H9 (cell line): ENCODE results near the gene CTDSPL2. TPM values are rescaled to one million over a fixed set of nuclear protein-coding genes. Genes with fewer than 3 reads are reported as not detected.
A peak's percentile ranks its signal among the peaks of the same experiment; 100 is the strongest.

Experiments
- DNase-seq: peaks from one replicate; pipeline ENCODE4 v3.0.0-alpha.2; 2017
- H2AFZ ChIP-seq: one replicate; pipeline ENCODE4 v1.6.1; 2013; ENCODE audit warnings: mild to moderate bottlenecking, low read length, control low read depth, moderate library complexity
- H2AK5ac ChIP-seq: 2 replicates; pipeline ENCODE4 v1.6.1; 2013; ENCODE audit warnings: low read length, control low read depth, mixed read lengths; ENCODE audit not compliant: insufficient read length
- H2BK120ac ChIP-seq: one replicate; pipeline ENCODE4 v1.6.1; 2013; ENCODE audit warnings: low read depth, mild to moderate bottlenecking, low read length, control low read depth, inconsistent platforms; ENCODE audit not compliant: poor library complexity, severe bottlenecking
- H2BK12ac ChIP-seq: 2 replicates; pipeline ENCODE4 v1.6.1; 2013; ENCODE audit warnings: low read length, control low read depth, mixed read lengths, low read depth; ENCODE audit not compliant: insufficient read length
- H2BK15ac ChIP-seq: 2 replicates; pipeline ENCODE4 v1.6.1; 2013; ENCODE audit warnings: low read depth, low read length, control low read depth
- H2BK20ac ChIP-seq: one replicate; pipeline ENCODE4 v1.6.1; 2013; ENCODE audit warnings: low read depth, mild to moderate bottlenecking, low read length, control low read depth, inconsistent platforms; ENCODE audit not compliant: poor library complexity, severe bottlenecking
- H2BK5ac ChIP-seq: 2 replicates; pipeline ENCODE4 v1.6.1; 2013; ENCODE audit warnings: low read length, control low read depth, mixed read lengths; ENCODE audit not compliant: insufficient read length
- H3K14ac ChIP-seq: 2 replicates; pipeline ENCODE4 v1.6.1; 2013; ENCODE audit warnings: low read length, control low read depth; ENCODE audit not compliant: insufficient read depth
- H3K18ac ChIP-seq: 2 replicates; pipeline ENCODE4 v1.6.1; 2013; ENCODE audit warnings: low read depth, mild to moderate bottlenecking, mixed read lengths, low read length, control low read depth; ENCODE audit not compliant: insufficient read length
- H3K23ac ChIP-seq: 2 replicates; pipeline ENCODE4 v1.6.1; 2013; ENCODE audit warnings: low read length, control low read depth, mixed read lengths, low read depth; ENCODE audit not compliant: insufficient read length
- H3K23me2 ChIP-seq: 2 replicates; pipeline ENCODE4 v1.6.1; 2013; ENCODE audit warnings: low read depth, mild to moderate bottlenecking, mixed read lengths, low read length, control low read depth; ENCODE audit not compliant: insufficient read length, poor library complexity, severe bottlenecking
- H3K27ac ChIP-seq: 2 replicates; pipeline ENCODE4 v1.5.1; 2013; ENCODE audit warnings: low read length, control low read depth, mixed read lengths, low read depth; ENCODE audit not compliant: insufficient read length
- H3K27me3 ChIP-seq: 2 replicates; pipeline ENCODE4 v1.6.1; 2013; ENCODE audit warnings: low read length, control low read depth, inconsistent platforms; ENCODE audit not compliant: insufficient read depth
- H3K4ac ChIP-seq: 2 replicates; pipeline ENCODE4 v1.6.1; 2013; ENCODE audit warnings: low read depth, mild to moderate bottlenecking, control low read depth, inconsistent platforms, low read length, moderate library complexity
- H3K4me1 ChIP-seq: 2 replicates; pipeline ENCODE4 v1.6.1; 2013; ENCODE audit warnings: low read length, control low read depth, inconsistent platforms; ENCODE audit not compliant: insufficient read depth
- H3K4me2 ChIP-seq: 2 replicates; pipeline ENCODE4 v1.6.1; 2013; ENCODE audit warnings: low read length, control low read depth, mixed read lengths; ENCODE audit not compliant: insufficient read length, insufficient read depth
- H3K56ac ChIP-seq: 2 replicates; pipeline ENCODE4 v1.6.1; 2013; ENCODE audit warnings: low read depth, mild to moderate bottlenecking, mixed read lengths, low read length, control low read depth; ENCODE audit not compliant: insufficient read length
- H3K79me1 ChIP-seq: 2 replicates; pipeline ENCODE4 v1.6.1; 2013; ENCODE audit warnings: low read depth, mild to moderate bottlenecking, moderate library complexity, low read length, control low read depth, inconsistent platforms; ENCODE audit not compliant: insufficient read depth, poor library complexity, severe bottlenecking
- H3K79me2 ChIP-seq: 2 replicates; pipeline ENCODE4 v1.6.1; 2013; ENCODE audit warnings: low read length, control low read depth, inconsistent platforms; ENCODE audit not compliant: insufficient read depth
- H3K9ac ChIP-seq: 2 replicates; pipeline ENCODE4 v1.6.1; 2013; ENCODE audit warnings: low read length, control low read depth, mixed read lengths; ENCODE audit not compliant: insufficient read length; ENCODE audit errors: extremely low read depth
- H3K9me3 ChIP-seq: one replicate; pipeline ENCODE4 v1.6.1; 2013; ENCODE audit warnings: low read depth, low read length, inconsistent platforms; ENCODE audit not compliant: control insufficient read depth
- H3T11ph ChIP-seq: one replicate; pipeline ENCODE4 v1.6.1; 2013; ENCODE audit warnings: mild to moderate bottlenecking, low read length, control low read depth, inconsistent platforms
- H4K20me1 ChIP-seq: one replicate; pipeline ENCODE4 v1.6.1; 2013; ENCODE audit not compliant: control insufficient read depth, insufficient read length, insufficient read depth
- H4K5ac ChIP-seq: 2 replicates; pipeline ENCODE4 v1.6.1; 2013; ENCODE audit warnings: low read depth, mild to moderate bottlenecking, mixed read lengths, low read length, control low read depth; ENCODE audit not compliant: insufficient read length
- H4K8ac ChIP-seq: replicated peaks from 2 replicates; pipeline ENCODE4 v1.6.1; 2013; ENCODE audit warnings: low read length, control low read depth, mixed read lengths, low read depth; ENCODE audit not compliant: insufficient read length
- H4K91ac ChIP-seq: 2 replicates; pipeline ENCODE4 v1.6.1; 2013; ENCODE audit warnings: low read depth, mild to moderate bottlenecking, moderate library complexity, mixed read lengths, low read length, control low read depth; ENCODE audit not compliant: insufficient read length
- H3K27ac Mint-ChIP-seq, 3 experiments: 2 replicates in 2 of 3; 3 replicates in 1 of 3; pipeline ENCODE4 v1.8.0; 2020 to 2021; ENCODE audit warnings: mixed read lengths in 3 of 3, mild to moderate bottlenecking in 1 of 3, moderate library complexity in 1 of 3
- H3K27me3 Mint-ChIP-seq: 2 replicates; pipeline ENCODE4 v1.8.0; 2021; ENCODE audit warnings: low read depth, mild to moderate bottlenecking, moderate library complexity, mixed read lengths
- H3K36me3 Mint-ChIP-seq, 3 experiments: 2 replicates in 2 of 3; 3 replicates in 1 of 3; pipeline ENCODE4 v1.8.0; 2020 to 2021; ENCODE audit warnings: low read depth in 3 of 3, mixed read lengths in 3 of 3; ENCODE audit not compliant: insufficient read depth in 1 of 3
- H3K4me1 Mint-ChIP-seq, 2 experiments: 2 replicates each; pipeline ENCODE4 v1.8.0; 2020; ENCODE audit warnings: mixed read lengths in 2 of 2
- H3K4me3 Mint-ChIP-seq, 2 experiments: 2 replicates in 1 of 2; 3 replicates in 1 of 2; pipeline ENCODE4 v1.8.0; 2020 to 2021; ENCODE audit warnings: mild to moderate bottlenecking in 2 of 2, mixed read lengths in 2 of 2, moderate library complexity in 1 of 2
- H3K9me3 Mint-ChIP-seq, 2 experiments: 2 replicates in 1 of 2; 3 replicates in 1 of 2; pipeline ENCODE4 v1.8.0; 2020; ENCODE audit warnings: mild to moderate bottlenecking in 2 of 2, mixed read lengths in 2 of 2, moderate library complexity in 1 of 2
- CTCF ChIP-seq: fragments of 200-600 bp; sonication (generic); conservative IDR thresholded peaks from 3 replicates; pipeline ENCODE4 v1.8.0; 2021; ENCODE audit warnings: antibody characterized with exemption, mild to moderate bottlenecking
- WGBS: extraction: QIAGEN DNeasy Blood & Tissue Kit; methylation state at CpG from one replicate; pipeline ENCODE4 v1.1.7; 2013; ENCODE audit warnings: missing lambda C conversion rate, low lambda C conversion rate, mixed read lengths; ENCODE audit not compliant: insufficient read length; ENCODE audit errors: extremely low coverage; 5-methylcytosine and 5-hydroxymethylcytosine counted together
- total RNA-seq: library from RNA; stranded (reverse); gene quantifications from 2 replicates; pipeline ENCODE4 v1.2.1, GENCODE V29; 2021

Gene CTDSPL2
- total RNA-seq, 1 experiment from 2014 or later = 78.8 TPM

DNA sequence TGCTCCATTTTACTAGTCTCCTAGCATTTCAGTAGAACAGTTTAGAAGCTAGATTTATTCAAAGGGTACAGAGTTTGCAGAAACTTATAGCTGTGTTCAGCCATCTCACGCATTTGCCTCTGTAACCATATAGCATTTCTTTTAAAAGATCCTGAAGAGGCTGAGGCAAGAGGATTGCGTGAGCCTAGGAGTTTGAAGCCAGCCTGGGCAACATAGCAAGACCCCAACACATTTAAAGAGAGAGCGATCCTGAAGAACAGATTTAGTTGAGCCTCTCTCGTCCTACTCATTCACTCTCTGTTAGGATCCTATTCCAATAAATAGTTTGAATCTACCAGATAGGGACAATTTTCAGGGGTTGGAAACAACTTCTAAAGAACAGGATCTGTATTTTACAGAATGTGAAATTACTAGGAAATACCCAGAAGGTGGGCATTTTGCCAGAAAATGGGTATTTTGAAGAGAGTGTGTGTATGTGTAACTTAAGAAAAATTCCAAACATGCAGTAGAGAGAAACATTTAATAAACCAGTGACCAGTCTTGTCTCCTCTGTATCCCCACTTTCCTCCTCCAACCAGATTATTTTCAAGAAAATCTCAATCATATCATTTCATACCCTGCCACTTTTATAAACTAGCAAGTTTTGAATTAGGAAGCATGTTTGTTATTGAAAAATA, 114.0 kb downstream of the CTDSPL2 start:
- no peak overlapping the region for H4K5ac ChIP-seq
- H4K20me1 ChIP-seq = no peaks in the 10 kb centered on the region
- no peaks in the 10 kb centered on the region for H3K27me3 ChIP-seq
- H3K14ac ChIP-seq = no peak overlapping the region
- H4K91ac ChIP-seq = no peak overlapping the region
- no peak overlapping the region for H3K4me2 ChIP-seq
- no peak overlapping the region for H3K23ac ChIP-seq
- Mint-ChIP-seq H3K4me1 (peaks cover 11 to 15% of the 10 kb centered on the region in 2 experiments), H3K36me3 (peaks cover 25 to 47% (median 41%) of the 10 kb centered on the region in 3 experiments), H3K27ac (peak overlapping the region in 1 of 3 experiments; percentile 39; a peak in 1 of 7 replicates), H3K4me3 (no peak overlapping the region), H3K27me3 (no peaks in the 10 kb centered on the region), H3K9me3 (no peaks in the 10 kb centered on the region)
- WGBS = no CpG with 5 or more reads among the region's 4 CpGs
- no peak overlapping the region for H2BK15ac ChIP-seq
- H2BK12ac ChIP-seq = no peak overlapping the region
- no peak for DNase-seq
- H3K4me1 ChIP-seq = no peaks in the 10 kb centered on the region
- no peak overlapping the region for H3K27ac ChIP-seq
- no peak overlapping the region for H4K8ac ChIP-seq
- no peak overlapping the region for H3T11ph ChIP-seq
- H2AK5ac ChIP-seq = no peak overlapping the region
- H3K9me3 ChIP-seq = no peaks in the 10 kb centered on the region
- peaks cover 6% of the 10 kb centered on the region for H3K23me2 ChIP-seq
- no peak overlapping the region for H3K56ac ChIP-seq
- H3K79me2 ChIP-seq = peaks cover 9% of the 10 kb centered on the region; the same call in 1 of the 2 replicates
- H2BK120ac ChIP-seq = no peak overlapping the region
- H2AFZ ChIP-seq = no peak overlapping the region
- H3K4ac ChIP-seq = no peak overlapping the region
- H3K9ac ChIP-seq = no peak overlapping the region
- H2BK5ac ChIP-seq = no peak overlapping the region
- no peak overlapping the region for H2BK20ac ChIP-seq
- TF ChIP-seq CTCF = no peak
- no peaks in the 10 kb centered on the region for H3K79me1 ChIP-seq
- no peak overlapping the region for H3K18ac ChIP-seq
